SU-DHL-6 (cell line): ENCODE data around the gene FLNA.
A peak's percentile ranks its signal among the peaks of the same experiment; 100 is the strongest.

Experiments used
- H2AFZ ChIP-seq: fragments of 200-600 bp; sonication (generic); 2 replicates; pipeline ENCODE4 v1.6.1; 2014; ENCODE audit warnings: low read depth, mild to moderate bottlenecking, moderate library complexity, mixed read lengths, antibody characterized with exemption, low read length; ENCODE audit not compliant: severe bottlenecking
- H3F3A ChIP-seq: fragments of 200-600 bp; shearing (Covaris generic); 2 replicates; pipeline ENCODE4 v1.6.0; 2016; ENCODE audit warnings: antibody characterized with exemption, mild to moderate bottlenecking; ENCODE audit not compliant: insufficient read depth
- H3K27ac ChIP-seq: fragments of 200-600 bp; sonication (generic); 2 replicates; pipeline ENCODE4 v1.5.1; 2016; ENCODE audit warnings: low read depth, mild to moderate bottlenecking, low read length, moderate library complexity, mixed read lengths
- H3K27me3 ChIP-seq: fragments of 200-600 bp; sonication (generic), shearing (Covaris generic); 2 replicates; pipeline ENCODE4 v1.6.0; 2014; ENCODE audit warnings: mild to moderate bottlenecking, low read length
- H3K36me3 ChIP-seq: fragments of 200-600 bp; sonication (generic); 2 replicates; pipeline ENCODE4 v1.6.1; 2014; ENCODE audit warnings: mild to moderate bottlenecking, low read length, mixed read lengths
- H3K4me2 ChIP-seq: fragments of 300-600, 200-600 bp; shearing (Covaris generic), sonication (generic); 2 replicates; pipeline ENCODE4 v1.6.0; 2014; ENCODE audit warnings: low read length, low read depth, mild to moderate bottlenecking; ENCODE audit not compliant: poor library complexity, severe bottlenecking
- H3K4me3 ChIP-seq: fragments of 200-600 bp; sonication (generic); 2 replicates; pipeline ENCODE4 v1.5.1; 2014; ENCODE audit warnings: antibody characterized with exemption, low read length, mild to moderate bottlenecking, mixed read lengths; ENCODE audit not compliant: insufficient read depth, poor library complexity, severe bottlenecking
- H3K79me2 ChIP-seq: fragments of 200-600 bp; sonication (generic); 2 replicates; pipeline ENCODE4 v1.6.1; 2014; ENCODE audit warnings: mild to moderate bottlenecking, low read length, moderate library complexity; ENCODE audit not compliant: insufficient read depth
- H3K9ac ChIP-seq: fragments of 200-600 bp; sonication (generic); 2 replicates; pipeline ENCODE4 v1.7.0; 2014; ENCODE audit warnings: mild to moderate bottlenecking, low read length
- H3K9me2 ChIP-seq: fragments of 200-600 bp; sonication (generic); replicated peaks from 2 replicates; pipeline ENCODE4 v1.6.1; 2014; ENCODE audit warnings: low read length; ENCODE audit not compliant: insufficient read depth
- H3K9me3 ChIP-seq: fragments of 200-600 bp; sonication (generic); 2 replicates; pipeline ENCODE4 v1.6.1; 2014; ENCODE audit warnings: low read length, mixed read lengths; ENCODE audit not compliant: insufficient read depth
- H4K20me1 ChIP-seq: fragments of 200-600 bp; sonication (generic); 2 replicates; pipeline ENCODE4 v1.6.1; 2014; ENCODE audit warnings: low read depth, mild to moderate bottlenecking, antibody characterized with exemption, low read length, moderate library complexity, mixed read lengths
- EZH2phosphoT487 ChIP-seq: fragments of 200-600 bp; sonication (generic), shearing (Covaris generic); conservative IDR thresholded peaks from 2 replicates; pipeline ENCODE4 v1.6.1; 2018; ENCODE audit warnings: mild to moderate bottlenecking, antibody characterized with exemption, low read length, moderate library complexity, mixed read lengths
- TF ChIP-seq, protein P1 (sequence below): fragments of 200-600 bp; sonication (generic); IDR thresholded peaks from one replicate; pipeline ENCODE4 v1.5.1; 2017; ENCODE audit warnings: antibody characterized with exemption, mild to moderate bottlenecking, low read length, moderate library complexity; ENCODE audit not compliant: insufficient read depth, poor library complexity, severe bottlenecking

Gene FLNA

DNA sequence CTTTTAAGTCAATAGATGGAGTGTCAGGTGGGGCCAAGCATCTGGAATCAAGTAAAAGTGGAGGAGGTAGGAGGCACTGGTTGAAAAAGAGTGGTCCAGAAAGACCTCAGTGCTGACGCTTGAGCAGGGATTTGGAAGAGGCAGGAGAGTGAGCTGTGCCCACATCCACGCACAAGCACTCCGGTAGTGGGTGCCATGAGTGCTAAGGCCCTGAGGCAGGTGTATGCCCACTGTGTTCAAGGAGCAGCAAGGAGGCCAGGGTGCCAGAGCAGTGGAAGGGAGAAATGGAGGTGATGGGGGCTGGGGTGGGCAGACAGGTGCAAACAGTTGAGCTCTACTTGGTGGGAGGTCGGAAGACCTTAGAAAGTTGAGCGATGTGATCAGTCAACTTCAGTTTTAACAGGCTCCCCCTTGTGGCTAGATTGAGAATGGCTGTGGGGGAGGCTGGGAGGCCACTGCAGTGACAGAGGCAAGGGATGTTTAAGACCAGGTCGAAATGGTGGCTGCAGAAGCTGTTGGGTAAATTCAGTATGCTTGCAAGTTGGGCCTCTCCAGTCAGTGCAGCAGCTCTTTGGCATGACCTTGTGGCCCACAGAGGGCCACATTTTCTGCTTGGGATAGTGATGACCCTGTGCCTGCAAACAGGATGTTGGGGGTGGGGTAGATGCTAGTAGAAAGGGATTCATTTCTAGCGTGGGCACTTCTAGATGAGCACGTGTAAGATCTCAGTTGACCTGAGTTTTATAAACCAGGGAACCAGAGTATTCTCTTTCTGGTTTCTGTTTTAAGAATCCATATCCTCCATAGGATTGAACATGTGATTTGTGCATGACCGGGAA, 66.1 kb downstream of the FLNA start:
- Histone ChIP-seq H3K9me2 (no peaks in the 10 kb centered on the region), H4K20me1 (no peaks in the 10 kb centered on the region), H2AFZ (no peak overlapping the region), H3K9ac (no peak overlapping the region), H3K4me3 (no peak overlapping the region), H3K9me3 (no peaks in the 10 kb centered on the region), H3F3A (no peaks in the 10 kb centered on the region), H3K27ac (no peak overlapping the region), H3K79me2 (no peaks in the 10 kb centered on the region), H3K4me2 (no peak overlapping the region), H3K36me3 (no peaks in the 10 kb centered on the region), H3K27me3 (no peaks in the 10 kb centered on the region)
- TF ChIP-seq EZH2phosphoT487: no peak
- TF ChIP-seq, protein P1, sequence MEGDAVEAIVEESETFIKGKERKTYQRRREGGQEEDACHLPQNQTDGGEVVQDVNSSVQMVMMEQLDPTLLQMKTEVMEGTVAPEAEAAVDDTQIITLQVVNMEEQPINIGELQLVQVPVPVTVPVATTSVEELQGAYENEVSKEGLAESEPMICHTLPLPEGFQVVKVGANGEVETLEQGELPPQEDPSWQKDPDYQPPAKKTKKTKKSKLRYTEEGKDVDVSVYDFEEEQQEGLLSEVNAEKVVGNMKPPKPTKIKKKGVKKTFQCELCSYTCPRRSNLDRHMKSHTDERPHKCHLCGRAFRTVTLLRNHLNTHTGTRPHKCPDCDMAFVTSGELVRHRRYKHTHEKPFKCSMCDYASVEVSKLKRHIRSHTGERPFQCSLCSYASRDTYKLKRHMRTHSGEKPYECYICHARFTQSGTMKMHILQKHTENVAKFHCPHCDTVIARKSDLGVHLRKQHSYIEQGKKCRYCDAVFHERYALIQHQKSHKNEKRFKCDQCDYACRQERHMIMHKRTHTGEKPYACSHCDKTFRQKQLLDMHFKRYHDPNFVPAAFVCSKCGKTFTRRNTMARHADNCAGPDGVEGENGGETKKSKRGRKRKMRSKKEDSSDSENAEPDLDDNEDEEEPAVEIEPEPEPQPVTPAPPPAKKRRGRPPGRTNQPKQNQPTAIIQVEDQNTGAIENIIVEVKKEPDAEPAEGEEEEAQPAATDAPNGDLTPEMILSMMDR: peak; percentile 49

DNA sequence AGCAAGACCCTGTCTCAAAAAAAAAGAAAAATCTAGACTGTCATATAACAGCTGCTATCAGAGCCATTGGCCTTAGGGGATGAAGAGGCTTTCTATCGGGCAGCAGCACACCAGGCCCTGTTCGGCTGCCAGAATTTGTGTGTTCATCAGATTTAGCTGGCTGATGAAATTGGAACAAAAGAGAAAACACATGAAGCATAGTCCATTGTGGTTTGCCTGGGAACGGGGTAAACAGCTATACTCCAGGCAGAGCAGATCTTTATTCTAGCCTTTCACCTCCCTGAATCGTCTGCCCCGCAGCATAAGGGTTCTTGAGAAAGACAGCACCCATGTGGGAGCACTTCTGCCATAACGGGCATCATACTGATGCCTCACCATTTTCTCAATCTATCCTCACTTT, 67.2 kb downstream of the FLNA start:
- H3K9me3 ChIP-seq: no peaks in the 10 kb centered on the region

DNA sequence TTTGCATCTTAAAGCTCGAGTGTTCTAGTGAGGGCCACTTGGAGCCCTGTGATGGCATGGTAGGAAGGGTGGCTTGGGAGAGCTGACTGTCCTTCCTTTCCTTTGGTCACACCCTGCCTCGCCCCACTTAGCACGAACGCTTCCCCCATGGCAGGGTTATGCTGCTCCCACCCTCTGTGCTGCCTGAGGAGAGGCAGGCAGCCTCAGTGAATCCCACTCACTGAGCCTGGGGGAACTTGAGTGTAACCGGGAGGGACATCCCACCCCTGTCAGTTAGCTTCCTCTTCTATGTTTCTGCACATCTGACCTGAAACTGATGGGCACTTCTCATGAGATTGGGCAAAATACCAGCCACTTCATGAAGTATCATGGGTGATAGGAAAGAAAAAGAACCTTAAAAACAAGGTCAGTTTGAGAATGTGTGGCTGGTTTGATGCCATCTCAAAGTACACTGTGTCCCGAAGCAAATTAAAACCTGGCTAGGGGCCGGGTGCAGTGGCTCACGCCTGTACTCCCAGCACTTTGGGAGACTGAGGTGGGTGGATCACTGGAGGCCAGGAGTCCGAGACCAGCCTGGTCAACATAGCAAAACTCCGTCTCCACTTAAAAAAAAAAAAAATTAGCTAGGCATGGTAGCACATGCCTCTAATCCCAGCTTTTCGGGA, 68.8 kb downstream of the FLNA start:
- H2AFZ ChIP-seq: no peak overlapping the region
- no peaks in the 10 kb centered on the region for H3K79me2 ChIP-seq
- no peak for TF ChIP-seq EZH2phosphoT487
- no peak overlapping the region for H3K4me3 ChIP-seq
- no peaks in the 10 kb centered on the region for H4K20me1 ChIP-seq
- no peaks in the 10 kb centered on the region for H3K9me2 ChIP-seq
- H3K9me3 ChIP-seq: no peaks in the 10 kb centered on the region
- no peaks in the 10 kb centered on the region for H3K27me3 ChIP-seq
- H3K4me2 ChIP-seq: no peak overlapping the region
- no peak overlapping the region for H3K27ac ChIP-seq
- H3K9ac ChIP-seq: no peak overlapping the region
- H3K36me3 ChIP-seq: no peaks in the 10 kb centered on the region
- H3F3A ChIP-seq: no peaks in the 10 kb centered on the region

More for the DNA sequence above, 67.2 kb downstream of the FLNA start:
- Histone ChIP-seq H3K27ac (no peak overlapping the region), H4K20me1 (no peaks in the 10 kb centered on the region), H3K79me2 (no peaks in the 10 kb centered on the region), H3K9ac (no peak overlapping the region), H2AFZ (no peak overlapping the region), H3K4me2 (no peak overlapping the region), H3K27me3 (no peaks in the 10 kb centered on the region), H3K4me3 (no peak overlapping the region), H3K9me2 (no peaks in the 10 kb centered on the region), H3K36me3 (no peaks in the 10 kb centered on the region), H3F3A (no peaks in the 10 kb centered on the region)
- TF ChIP-seq, protein P1: no peak
- no peak for TF ChIP-seq EZH2phosphoT487

DNA sequence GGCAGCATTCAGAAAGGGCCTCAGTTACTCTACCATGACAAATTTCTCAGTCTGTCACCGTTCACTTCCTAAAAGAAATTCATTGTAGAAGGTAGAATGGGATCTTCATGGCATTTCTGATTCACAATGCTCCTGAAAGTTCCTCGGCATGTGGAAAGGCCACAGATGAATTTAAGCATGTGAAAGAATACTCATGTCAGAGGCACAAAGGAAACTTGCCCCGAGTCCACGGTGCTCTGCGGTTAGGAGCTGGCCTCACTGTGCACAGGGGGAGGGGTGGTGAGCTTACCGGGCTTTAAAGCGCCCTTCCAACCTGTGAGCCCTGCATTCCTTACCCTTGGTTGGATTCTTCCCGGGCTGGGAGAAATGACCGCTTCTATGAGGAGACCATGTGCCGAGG, 69.6 kb downstream of the FLNA start:
- Histone ChIP-seq H3K9me3 (no peaks in the 10 kb centered on the region), H3F3A (no peaks in the 10 kb centered on the region), H4K20me1 (no peaks in the 10 kb centered on the region), H3K79me2 (no peaks in the 10 kb centered on the region), H3K9ac (no peak overlapping the region), H2AFZ (no peak overlapping the region), H3K4me2 (no peak overlapping the region), H3K27me3 (no peaks in the 10 kb centered on the region), H3K9me2 (no peaks in the 10 kb centered on the region), H3K36me3 (no peaks in the 10 kb centered on the region), H3K27ac (no peak overlapping the region), H3K4me3 (no peak overlapping the region)
- TF ChIP-seq, protein P1: no peak
- no peak for TF ChIP-seq EZH2phosphoT487
